Pulmonary artery endothelial cell (primary cell): ENCODE results near the gene RELA. TPM values are rescaled to one million over a fixed set of nuclear protein-coding genes. Genes with fewer than 3 reads are reported as not detected.

ENCODE experiments used
- DNase-seq: peaks from one replicate; pipeline ENCODE4 v3.0.0-alpha.2; 2011; ENCODE audit warnings: low read depth, low spot score
- total RNA-seq: library from RNA; depleted of rRNA; stranded (reverse); fragments of >200 nt; gene quantifications from 2 replicates; pipeline ENCODE4 v1.2.3, GENCODE V29; 2014

Gene RELA
- total RNA-seq, 1 donor from 2014 or later, result 20.0 TPM

DNA sequence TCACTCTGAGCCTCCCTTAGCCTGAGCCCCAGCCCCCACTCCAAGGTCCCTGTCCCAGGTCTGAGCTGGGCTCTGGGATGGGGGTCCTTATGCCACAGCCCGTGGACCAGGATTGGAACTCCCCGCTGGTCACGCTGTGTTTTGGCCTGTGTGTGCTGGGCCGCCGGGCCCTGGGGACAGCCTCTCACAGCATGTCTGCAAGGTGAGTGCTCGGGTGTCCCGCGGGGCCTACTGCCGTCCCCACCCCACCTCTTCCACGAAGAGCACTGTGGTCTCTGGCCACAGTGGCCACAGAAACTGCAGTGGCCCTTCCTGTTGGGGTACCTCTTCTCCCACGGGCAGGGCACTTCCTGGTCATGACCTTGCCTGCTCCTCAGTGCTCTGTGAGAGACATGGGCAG, 28.3 kb downstream of the RELA start:
- DNase-seq, result no peak

DNA sequence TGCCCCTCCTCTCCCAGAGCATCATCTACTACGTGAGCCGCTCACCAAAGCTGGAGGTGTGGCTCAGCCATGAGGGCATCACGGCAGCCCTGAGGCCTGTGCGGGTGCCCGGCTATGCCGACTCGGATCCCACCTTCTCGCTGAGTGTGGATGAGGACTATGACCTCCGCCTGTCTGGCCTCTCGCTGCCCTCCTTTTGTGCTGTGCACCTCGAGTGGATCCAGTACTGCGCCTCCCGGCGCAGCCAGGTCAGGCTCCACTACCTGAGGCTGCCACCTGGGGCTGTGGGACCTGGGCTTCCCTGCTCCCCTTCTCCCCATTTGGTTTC, 28.6 kb downstream of the RELA start:
- DNase-seq, result no peak

DNA sequence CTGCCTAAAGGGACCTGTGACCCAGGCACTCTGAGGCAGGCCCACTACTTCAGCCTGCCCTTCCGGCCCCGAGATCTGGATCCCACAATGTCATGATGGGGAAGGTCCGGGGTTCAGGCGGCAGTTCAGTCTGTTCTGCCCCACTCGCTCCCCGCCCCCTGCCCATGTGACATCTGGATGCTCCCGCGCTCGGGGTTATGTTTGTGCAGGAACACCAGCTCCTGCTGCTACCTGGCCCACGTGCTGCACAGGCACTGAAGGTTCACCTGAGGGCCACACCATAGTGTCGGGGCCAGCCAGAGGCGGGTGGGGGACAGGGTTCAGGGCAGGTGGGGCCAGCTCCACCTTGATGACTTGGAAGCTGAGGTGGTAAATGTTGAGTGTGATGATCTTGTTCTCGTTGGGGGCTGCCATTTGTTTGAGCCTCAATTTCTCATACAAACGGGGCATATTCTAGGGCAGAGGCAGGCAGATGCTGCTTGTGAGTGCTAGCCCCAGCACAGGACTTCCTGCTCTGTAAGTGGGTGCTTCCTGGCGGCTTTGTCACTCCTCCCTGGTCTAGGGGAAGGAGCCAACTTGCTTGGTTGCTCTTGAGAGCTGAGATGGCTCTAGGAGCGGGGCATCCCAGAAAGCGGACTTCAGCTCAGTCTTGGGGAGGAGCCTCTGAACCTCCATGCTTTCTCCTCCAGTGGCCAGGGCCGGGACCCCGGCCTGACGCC, 29.2 kb downstream of the RELA start:
- no peak for DNase-seq

DNA sequence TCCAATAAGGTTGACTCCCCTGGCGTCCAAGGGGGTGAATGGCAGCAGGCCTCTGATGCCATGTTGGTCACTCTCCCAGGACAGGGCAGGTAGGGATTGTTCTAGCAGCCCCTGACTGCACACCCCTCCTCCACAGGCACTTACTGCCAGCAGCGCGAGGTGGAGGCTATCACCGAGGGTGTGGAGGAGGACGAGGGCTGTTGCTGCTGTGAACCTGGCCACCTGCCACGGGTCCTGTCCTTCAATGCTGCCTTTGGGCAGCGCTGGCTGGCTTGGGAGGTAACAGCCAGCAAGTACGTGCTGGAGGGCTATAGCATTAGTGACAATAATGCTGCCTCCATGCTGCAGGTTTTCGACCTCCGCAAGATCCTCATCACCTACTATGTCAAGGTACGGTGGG, 32.5 kb downstream of the RELA start:
- no peak for DNase-seq

DNA sequence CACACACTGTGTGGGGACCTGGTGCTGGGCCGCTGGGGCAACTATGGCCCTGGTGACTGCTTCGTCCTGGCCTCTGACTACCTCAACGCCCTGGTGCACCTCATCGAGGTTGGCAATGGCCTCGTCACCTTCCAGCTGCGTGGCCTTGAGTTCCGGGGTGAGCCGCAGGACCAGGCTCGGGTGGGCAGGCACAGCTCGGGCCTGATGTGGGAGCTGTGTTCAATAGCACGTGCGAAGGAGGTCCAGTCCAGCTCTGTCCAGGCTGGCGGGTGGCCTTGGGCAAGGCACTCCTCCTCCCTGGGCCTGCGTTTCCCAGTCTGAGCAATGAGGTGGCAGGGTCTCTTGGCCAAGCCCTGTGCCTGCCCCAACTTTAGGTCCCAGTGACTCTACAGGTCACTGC, 33.1 kb downstream of the RELA start:
- no peak for DNase-seq

DNA sequence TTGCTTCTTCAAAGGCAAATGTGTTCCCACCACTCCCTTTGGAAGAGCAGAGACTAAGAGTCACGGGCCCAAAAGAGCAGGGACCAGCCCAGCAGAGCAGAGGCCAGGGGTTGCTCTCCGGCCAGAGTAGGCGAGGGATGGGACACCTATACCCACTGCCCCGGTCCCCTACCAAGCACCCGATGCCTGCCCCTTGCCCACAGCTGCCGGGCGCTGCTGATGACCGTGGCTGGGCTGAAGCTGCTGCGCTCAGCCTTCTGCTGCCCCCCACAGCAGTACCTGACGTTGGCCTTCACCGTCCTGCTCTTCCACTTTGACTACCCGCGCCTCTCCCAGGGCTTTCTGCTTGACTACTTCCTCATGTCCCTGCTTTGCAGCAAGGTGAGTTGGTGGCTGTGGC, 35.5 kb downstream of the RELA start:
- no peak for DNase-seq

DNA sequence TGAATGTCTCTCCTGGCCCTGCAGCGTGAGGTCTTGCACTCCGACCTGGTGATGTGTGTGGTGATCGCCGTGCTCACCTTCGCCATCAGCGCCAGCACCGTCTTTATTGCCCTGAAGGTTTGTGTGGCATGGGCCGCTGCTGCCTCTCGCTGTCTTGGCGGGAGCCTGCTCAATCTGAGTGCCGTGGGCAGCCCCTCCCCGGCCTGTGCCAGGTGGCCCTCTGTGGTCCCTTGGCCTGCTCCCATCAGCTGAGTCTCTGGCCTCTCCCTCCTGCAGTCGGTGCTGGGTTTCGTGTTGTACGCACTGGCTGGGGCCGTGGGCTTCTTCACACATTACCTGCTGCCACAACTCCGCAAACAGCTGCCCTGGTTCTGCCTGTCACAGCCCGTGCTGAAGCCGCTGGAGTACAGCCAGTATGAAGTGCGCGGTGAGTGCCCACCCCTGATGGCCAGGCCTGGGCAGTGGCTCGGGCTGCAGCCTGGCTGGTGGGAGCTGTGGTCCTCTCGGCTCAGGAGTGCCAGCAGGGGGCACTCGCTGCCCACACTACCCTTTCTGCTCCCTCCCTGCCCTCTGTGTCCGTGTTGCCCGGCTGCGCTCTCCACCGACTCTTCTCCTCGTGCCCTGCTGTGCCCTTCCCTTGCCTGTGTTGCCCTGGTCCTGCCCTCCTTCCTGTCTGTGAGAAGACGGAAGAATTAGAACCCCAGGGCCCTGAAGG, 36.9 kb downstream of the RELA start:
- no peak for DNase-seq

DNA sequence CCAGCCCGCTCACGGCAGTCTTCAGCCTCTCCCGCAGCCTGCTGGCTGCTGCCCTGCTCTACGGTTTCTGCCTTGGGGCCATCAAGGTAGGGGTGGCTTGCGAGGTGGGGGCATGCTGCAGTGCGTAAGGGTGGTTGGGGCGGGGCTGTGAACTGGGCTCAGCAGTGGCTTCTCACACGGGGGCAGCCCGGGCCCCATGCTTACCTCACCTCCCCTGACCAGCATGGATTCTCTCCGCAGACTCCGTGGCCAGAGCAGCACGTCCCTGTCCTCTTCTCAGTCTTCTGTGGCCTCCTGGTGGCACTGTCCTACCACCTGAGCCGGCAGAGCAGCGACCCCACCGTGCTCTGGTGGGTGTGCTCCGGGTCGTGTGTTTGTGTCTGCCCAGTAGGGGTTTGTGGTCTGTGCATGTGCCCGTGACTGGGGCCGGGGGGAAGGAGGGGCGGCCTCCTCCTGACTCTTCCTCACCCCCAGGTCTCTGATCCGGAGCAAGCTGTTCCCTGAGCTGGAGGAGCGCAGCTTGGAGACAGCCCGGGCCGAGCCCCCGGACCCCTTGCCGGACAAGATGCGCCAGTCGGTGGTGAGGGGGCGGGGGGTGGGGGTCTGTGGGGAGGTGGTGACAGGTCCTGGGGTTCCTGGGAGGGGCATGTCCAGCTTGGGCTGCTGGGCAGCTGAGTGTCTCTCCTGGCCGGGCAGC, 37.6 kb downstream of the RELA start:
- DNase-seq, result no peak

DNA sequence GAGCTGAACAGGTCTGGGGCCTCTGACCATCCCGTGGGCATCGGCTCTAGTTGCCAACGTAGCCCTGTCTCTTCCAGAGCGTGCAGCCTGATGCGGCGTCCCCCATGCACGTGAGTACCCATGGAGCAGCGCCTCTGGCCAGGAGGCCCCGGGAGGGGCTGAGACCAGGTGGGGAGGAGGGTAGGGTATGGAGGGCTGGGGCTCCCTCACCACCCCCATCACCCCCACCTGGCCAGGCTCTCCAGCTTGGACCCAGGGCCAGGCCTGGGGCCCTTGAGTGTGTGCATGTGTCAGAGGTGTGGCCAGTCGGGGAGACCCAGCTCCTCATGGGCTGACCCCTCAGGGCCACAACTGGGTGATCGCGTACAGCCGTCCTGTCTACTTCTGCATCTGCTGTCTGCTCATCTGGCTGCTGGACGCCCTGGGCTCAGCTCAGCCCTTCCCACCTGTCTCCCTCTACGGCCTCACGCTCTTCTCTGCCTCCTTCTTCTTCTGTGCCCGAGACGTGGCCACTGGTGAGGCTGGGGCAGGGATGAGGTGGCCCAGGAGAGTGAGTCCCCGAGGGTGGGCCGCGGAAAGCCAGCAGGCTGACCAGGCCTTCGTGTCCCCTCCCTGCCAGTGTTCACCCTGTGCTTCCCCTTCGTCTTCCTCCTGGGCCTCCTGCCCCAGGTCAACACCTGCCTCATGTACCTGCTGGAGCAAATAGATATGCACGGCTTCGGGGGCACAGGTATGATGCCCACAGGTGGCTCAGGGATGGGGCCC, 38.7 kb downstream of the RELA start:
- no peak for DNase-seq

DNA sequence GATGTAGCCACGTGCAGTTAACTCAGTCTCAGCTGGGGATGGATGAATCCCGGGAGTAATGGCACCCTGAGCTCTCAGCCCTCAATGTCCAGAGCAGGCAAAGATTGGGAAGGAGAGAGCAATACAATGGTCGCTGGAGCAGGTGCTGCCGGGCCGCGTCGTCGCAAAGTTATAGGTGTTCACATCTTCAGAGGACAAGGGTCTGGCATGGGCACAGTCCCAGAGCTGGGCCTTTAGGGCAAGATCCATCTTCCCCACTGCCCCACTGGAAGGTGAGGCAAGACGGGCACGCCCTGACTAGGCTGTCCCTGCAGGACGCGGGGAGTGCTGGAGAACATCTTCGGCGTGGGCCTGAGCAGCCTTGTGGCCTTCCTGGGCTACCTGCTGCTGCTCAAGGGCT, 39.5 kb downstream of the RELA start:
- no peak for DNase-seq

DNA sequence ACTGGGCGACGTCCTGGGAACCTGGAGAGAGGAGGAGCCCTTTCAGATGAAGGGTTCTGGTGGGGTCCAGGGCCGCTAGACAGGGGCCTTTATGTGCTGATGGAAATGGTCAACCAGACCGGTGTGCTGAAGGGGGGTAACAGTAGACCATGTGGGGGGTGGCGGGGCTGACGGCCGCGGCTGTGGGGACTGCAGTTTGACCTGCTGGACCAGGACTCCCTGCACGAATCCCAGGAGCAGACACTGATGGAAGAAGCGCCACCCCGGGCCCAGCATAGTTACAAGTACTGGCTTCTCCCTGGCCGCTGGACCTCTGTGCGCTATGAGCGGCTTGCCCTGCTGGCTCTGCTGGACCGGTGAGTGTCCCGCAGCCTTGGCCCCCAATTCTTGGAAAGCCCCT, 40.7 kb downstream of the RELA start:
- no peak for DNase-seq

DNA sequence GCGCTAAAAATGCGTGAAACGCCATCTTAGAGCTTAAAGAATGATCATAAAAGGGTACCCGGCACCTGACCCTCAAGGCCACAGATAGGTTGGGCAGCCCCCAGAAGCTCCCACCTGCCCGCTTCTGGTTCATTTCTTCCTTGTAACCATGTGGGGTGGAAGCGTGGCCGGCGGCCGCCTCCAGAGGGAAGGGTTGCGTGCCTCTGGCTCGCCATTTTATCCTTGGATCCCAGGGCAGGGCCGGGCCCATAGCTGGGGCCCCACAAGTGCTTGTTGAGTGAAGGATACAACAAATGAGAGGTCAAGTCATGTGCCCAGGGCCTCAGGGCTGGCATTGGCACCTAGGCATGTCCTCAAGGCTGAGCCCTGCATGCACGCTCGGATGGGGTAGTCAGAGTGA, 41.3 kb downstream of the RELA start:
- no peak for DNase-seq

DNA sequence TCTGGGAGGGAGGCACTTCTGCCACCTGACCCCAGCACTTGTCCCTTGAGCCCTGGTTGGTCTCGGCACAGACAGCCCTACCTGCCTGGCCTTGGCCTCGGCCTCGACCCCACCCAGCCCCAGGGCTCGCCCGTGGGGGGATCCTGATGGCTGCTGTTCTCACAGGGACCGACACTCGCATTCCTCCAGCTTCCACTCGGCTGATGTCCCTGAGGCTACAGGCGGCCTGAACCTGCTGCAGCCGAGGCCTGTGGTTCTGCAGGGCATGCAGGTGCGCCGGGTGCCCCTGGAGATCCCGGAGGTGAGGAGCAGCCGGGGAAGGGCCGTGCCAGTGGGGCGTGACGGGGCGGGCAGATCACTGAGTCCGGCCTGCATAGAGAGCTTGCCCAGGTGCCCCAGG, 42.0 kb downstream of the RELA start:
- no peak for DNase-seq

DNA sequence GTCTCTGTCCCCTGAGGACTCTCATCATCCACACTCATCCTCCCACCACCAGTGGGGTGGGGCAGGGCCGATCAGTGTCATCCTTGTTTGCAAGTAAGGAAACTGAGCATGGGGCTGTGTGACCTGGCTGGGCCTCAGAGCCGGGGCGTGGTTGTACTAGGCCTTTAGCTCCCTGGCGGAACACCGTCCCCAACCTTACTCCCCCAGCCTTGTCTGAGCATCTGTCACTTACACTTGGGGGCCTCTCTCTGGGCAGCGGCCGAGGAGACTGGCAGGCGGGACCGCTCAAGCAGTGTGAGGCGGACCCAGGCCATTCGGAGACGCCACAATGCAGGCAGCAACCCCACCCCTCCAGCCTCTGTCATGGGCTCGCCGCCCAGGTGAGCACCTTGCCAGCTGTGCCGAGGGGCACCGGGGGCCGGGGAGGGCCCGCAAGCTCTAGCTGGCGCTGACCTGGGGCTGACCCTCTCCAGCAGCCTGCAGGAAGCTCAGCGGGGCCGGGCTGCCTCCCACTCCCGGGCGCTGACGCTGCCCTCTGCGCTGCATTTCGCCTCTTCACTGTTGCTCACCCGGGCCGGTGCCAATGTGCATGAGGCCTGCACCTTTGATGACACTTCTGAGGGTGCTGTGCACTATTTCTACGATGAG, 43.3 kb downstream of the RELA start:
- no peak for DNase-seq

DNA sequence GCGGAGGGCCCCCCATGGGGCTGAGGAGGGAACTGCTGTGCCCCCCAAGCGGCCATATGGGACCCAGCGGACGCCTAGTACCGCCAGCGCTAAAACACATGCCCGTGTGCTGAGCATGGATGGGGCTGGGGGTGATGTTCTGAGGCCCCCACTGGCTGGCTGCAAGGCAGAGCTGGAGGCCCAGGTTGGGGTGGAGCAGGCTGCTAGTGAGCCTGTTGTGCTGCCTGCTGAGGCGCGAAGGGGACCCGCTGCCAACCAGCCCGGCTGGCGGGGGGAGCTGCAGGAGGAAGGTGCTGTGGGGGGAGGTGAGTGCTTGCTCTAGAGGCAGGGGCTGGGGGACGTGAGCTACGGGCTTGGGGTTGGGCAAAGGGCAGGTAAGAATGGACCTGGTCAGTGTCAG, 44.0 kb downstream of the RELA start:
- DNase-seq, result no peak

DNA sequence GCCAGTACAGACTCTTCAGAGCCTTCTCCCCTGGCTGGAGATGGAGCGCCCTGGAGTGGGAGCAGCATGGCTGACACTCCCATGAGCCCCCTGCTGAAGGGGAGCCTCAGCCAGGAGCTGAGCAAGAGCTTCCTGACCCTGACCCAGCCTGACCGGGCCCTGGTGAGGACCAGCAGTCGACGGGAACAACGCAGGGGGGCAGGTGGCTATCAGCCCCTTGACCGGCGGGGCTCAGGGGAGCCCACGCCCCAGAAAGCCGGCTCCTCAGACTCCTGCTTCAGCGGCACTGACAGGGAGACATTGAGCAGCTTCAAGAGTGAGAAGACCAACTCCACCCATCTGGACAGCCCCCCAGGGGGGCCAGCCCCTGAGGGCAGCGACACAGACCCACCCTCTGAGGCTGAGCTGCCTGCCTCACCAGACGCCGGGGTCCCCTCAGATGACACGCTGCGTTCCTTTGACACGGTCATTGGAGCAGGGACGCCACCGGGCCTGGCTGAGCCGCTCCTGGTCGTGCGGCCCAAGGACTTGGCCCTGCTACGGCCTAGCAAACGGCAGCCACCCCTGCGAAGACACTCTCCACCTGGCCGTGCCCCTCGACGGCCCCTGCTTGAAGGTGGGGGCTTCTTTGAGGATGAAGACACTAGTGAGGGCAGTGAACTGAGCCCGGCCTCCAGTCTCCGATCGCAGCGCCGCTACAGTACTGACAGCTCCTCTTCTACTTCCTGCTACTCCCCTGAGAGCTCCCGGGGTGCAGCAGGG, 44.5 kb downstream of the RELA start:
- no peak for DNase-seq

DNA sequence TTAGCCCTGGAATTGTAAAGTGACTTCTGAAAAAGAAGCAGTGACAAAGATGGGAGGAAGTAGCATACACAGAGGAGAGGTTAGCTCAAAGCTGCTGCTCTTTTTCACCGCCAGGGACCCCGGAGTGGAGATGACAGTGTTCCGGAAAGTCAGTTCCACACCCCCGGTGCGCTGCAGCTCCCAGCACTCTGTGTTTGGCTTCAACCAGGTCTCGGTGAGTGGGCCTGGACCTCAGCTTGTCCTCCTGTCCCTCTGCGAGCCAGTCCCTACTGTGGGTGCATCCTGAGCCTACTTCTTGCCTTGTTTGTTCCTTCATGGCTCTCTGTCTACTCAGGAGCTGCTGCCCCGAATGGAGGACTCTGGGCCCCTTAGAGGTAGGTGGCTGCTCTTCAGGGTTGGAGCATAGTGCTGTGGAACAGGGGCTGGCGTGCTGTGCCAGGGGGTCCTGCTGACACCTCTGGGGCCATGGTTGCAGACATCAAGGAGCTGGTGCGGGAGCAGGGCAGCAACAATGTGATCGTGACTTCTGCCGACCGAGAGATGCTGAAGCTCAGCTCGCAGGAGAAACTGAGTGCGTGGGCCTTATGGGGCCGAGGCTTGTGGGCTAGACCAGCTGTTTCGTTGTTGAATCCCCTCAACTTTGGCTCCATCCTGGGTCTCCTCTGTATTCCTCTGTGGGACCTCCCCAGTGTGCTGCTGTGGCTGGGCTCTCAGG, 45.4 kb downstream of the RELA start:
- no peak for DNase-seq

DNA sequence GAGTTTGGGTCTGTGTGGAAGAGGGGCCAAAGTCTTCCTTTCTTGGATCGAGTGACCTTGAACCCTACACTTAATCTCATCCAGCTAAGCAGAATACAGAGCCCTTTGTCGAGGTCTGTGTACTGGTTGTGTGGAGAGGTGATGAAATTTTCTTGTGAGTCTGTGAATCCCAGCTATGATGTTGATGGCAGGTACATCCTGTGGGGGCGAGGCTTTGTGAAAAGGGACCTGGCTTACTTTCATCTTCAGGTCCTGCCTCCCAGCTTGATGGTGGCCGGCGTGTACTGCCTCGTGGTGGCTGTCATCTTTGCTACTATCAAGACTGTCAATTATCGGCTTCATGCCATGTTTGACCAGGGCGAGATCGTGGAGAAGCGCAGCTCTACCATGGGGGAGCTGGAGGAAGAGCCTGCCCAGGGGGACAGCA, 46.1 kb downstream of the RELA start:
- DNase-seq, result no peak

DNA sequence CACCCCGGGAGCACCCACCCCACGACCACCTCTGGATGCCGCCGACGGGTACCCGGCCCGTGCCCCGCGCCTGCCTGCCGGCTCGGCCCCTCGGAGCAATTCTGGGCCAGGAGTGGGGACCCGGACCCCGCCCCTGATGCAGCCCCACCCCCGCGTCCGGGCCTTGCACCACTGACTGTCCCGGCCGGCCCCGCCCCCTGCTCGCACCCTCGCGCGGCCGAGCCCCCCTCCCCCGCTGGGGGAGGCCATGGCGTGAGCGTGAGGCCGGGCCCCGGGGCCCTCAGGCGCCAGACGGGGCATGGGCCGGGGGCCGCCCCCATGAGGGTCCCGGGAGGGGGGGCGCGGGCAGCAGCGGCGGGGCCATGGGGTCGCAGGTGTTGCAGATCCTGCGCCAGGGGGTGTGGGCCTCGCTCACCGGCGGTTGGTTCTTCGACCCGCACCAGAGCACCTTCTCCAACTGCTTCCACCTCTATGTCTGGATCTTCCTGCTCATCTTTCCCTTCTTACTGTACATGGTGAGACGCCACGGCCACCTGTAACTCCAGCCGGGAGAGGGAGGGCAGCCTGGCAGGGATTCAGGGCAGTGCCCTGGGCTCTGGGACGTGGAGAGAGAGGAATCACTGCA, 46.7 kb downstream of the RELA start:
- no peak for DNase-seq
